Activated CD4-positive, alpha-beta T cell treated with anti-CD3 and anti-CD28 coated beads, Interleukin-2, amount 50 U/mL, for 1 hour (primary cell): ENCODE measurements around the gene ALG11.
"Not testable (repeated sequence)": the region's sequence is repeated elsewhere in the genome, so short reads cannot be mapped to it uniquely, and the experiment has no call there.

Source experiments
- DNase-seq: peaks from one replicate; pipeline ENCODE4 v3.0.0-alpha.2; 2020

Gene ALG11

DNA sequence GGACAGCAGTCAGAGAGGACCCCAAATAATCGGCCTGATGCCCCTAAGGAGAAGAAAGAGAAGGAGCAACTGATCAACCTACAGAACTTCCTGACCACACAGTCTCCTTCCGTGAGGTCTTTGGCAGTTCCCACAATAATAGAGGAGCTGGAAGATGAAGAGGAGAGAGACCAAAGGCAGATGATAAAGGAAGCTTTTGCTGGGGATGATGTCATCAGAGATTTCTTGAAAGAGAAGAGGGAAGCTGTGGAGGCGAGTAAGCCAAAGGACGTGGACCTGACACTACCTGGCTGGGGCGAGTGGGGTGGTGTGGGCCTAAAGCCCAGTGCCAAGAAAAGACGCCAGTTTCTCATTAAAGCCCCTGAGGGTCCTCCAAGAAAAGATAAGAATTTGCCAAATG lies 18.2 kb downstream of the ALG11 start:
- not testable (repeated sequence) for DNase-seq

- DNase-seq = no peak
Observed at GRCh38 chr13:52033039-52033438, 20.8 kb downstream of the ALG11 start.

GRCh38 chr13:52034616-52035226 lies 22.5 kb downstream of the ALG11 start:
- no peak for DNase-seq

DNA sequence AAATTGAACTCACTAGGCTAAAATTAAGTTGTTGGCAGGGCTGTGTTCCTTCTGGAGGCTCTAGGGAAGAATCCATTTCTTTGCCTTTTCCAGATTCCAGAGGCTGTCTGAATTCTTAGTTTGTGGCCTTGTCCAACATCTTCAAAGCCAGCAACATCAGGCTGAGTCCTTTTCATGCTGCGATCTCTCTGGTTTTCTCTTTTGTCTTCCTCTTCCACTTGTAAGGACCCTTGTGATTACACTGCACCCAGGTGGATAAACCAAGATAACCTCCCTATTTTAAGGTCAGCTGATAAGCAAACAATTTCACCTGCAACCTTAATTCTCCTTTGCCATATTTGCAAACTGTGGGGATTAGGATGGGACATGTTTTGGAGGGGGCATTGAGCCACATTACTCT lies 23.8 kb downstream of the ALG11 start:
- DNase-seq = no peak

DNA sequence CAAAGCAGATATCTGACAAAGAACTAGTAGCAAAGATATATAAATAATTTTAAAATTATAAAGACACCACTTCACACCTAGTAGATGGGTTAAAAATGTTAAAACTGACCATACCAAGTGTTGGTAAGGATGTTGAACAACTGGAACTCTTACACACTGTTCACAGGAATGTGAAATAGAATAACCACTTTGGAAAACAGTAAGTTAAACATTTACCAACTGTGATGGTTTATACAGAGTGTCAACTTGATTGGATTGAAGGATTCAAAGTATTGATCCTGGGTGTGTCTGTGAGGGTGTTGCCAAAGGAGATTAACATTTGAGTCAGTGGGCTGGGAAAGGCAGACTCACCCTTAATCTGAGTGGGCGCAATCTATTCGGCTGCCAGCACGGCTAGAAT lies 31.5 kb downstream of the ALG11 start:
- no peak for DNase-seq

GRCh38 chr13:52047463-52047862 lies 35.3 kb downstream of the ALG11 start:
- DNase-seq = no peak

GRCh38 chr13:52048516-52048915 lies 36.3 kb downstream of the ALG11 start:
- no peak for DNase-seq

DNA sequence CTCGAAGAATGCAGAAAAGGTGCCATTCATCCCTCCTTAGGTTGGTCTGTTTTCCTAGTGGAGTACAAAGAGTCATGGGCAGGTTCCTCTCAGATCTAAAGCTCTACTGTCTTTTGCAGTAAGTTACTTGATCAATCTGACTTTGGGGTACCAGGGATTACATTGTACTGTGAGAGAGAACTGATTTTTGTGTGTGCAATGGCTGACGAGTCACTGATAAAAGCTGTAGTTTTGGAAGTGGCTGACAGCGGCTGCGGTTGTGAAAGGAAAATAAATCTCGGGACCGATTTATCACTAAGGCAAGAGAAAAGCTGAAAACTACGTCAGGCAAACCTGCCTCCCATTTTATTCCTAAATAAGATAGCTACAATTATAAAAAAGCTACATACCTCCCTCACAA lies 39.2 kb downstream of the ALG11 start:
- DNase-seq = no peak

DNA sequence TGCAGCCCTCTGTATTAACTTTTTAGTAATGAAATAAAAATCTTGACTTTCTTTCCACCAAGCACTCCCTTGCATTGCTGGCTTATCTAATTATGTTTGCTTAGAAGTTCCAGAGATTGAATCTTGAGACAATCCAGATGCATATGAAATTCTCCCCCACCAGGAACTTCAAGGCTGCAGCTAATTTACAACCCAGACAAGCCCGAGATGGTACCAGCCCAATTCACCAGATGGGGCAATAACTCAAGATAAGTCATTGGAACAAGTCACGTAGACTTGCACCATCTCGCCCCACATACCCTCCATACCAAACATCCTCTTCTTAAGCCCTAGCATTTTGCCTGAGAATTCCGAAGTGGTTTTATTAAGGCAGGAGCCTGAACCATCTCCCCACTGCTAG lies 41.3 kb downstream of the ALG11 start:
- DNase-seq = no peak

GRCh38 chr13:52061064-52061463 lies 48.9 kb downstream of the ALG11 start:
- not testable (repeated sequence) for DNase-seq

DNA sequence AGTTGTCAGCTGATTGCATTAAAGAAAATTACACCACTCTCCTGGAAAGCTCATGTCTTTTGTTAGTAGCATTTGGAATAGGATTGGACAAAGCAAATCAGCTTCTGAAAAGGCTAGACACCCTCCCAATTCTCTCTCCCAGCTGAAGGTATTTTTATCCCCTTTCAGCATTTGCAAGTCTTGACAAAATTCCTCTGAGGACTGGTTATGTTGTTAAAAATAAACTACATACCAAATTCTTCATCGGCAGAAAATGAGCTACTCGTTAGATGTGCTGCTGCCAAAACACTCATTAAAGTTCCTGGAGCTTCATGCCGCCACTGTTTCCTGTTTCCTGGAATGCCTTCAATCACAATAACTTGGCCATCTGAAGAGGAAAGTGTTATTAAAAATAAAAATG lies 49.4 kb downstream of the ALG11 start:
- DNase-seq = no peak

- DNase-seq = no peak
Observed at GRCh38 chr13:52067237-52067636, 55.0 kb downstream of the ALG11 start.

DNA sequence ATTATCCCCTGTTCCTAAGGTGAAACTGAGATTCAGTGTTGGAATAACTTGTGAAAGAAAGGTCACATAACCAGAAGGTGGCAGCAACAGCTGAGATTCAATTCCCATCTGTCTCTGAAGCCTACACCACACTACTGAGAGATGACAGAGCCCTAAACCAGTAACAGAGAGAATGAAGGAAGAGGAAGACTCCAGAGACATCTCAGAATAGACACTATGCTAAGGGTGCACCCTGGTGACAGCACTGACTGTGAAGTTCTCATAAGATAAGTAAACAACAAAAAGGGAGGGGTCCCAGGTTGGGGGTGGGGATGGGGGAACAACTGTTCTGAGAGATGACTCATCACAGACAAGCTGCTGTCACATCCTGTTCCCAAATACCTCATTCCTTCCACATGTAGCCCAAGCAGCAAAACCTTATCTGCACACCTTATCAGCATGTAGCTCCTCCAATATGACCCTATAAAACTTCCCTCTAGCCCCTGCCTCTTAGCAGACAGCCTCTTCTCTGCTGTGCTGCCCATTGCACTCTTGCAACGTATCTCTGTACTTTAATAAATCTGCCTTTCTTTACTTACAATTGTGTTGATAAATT lies 58.8 kb downstream of the ALG11 start:
- no peak for DNase-seq
